OCI-LY3 (cell line): ENCODE results near the gene IP6K1.

ENCODE experiments used
- CTCF ChIP-seq: fragments of 200-600, 300-600 bp; sonication (generic); IDR thresholded peaks from 2 replicates; pipeline ENCODE4 v1.5.1; 2014; ENCODE audit warnings: antibody characterized with exemption, low read length, low read depth
- EZH2phosphoT487 ChIP-seq: fragments of 200-600 bp; shearing (Covaris generic); IDR thresholded peaks from 2 replicates; pipeline ENCODE4 v1.6.1; 2018; ENCODE audit warnings: antibody characterized with exemption, mixed run types, low read depth

- TF ChIP-seq CTCF (no peak), EZH2phosphoT487 (no peak)
Measured at GRCh38 chr3:49772703-49773102, 13.6 kb downstream of the IP6K1 start.
